Heart left ventricle (tissue), 16 donors: ENCODE measurements around the gene FCSK. TPM values are rescaled to one million over a fixed set of nuclear protein-coding genes. Genes with fewer than 3 reads are reported as not detected.
A peak's percentile ranks its signal among the peaks of the same experiment; 100 is the strongest.
"Not testable (repeated sequence)": the region's sequence is repeated elsewhere in the genome, so short reads cannot be mapped to it uniquely, and the experiment has no call there.

Source experiments
- ATAC-seq, 4 donors: fragments of 200-7000 bp; cut with Tn5 transposase; one replicate each; pipeline ENCODE4 v1.9.1; 2020 to 2022; ENCODE audit warnings: moderate library complexity in 4 of 4, mild to moderate bottlenecking in 3 of 4, moderate number of reproducible peaks in 1 of 4
- DNase-seq, 5 donors: peaks; one replicate each; pipeline ENCODE4 v3.0.0-alpha.2; 2020
- H3K27ac ChIP-seq, 12 donors: fragments of 200-600 bp; sonication (generic) in 4 of 12; one replicate each; pipeline versions ENCODE4 v1.5.0 to v1.8.0; 2016 to 2022; ENCODE audit warnings: mild to moderate bottlenecking in 2 of 12
- H3K27me3 ChIP-seq, 9 donors: fragments of 200-600 bp; sonication (generic) in 2 of 9; one replicate each; pipeline versions ENCODE4 v1.5.1 to v1.8.0; 2016 to 2022; ENCODE audit warnings: mild to moderate bottlenecking in 3 of 9
- H3K36me3 ChIP-seq, 9 donors: fragments of 200-600 bp; sonication (generic) in 2 of 9; one replicate each; pipeline versions ENCODE4 v1.5.0 to v1.8.0; 2018 to 2022; ENCODE audit warnings: mild to moderate bottlenecking in 2 of 9
- H3K4me1 ChIP-seq, 12 donors: fragments of 200-600 bp; sonication (generic) in 4 of 12; one replicate each; pipeline versions ENCODE4 v1.5.0 to v1.8.0; 2016 to 2022; ENCODE audit warnings: mild to moderate bottlenecking in 3 of 12
- H3K4me3 ChIP-seq, 12 donors: fragments of 200-600 bp; sonication (generic) in 4 of 12; one replicate each; pipeline versions ENCODE4 v1.5.0 to v1.8.0; 2017 to 2022; ENCODE audit warnings: mild to moderate bottlenecking in 9 of 12, moderate library complexity in 4 of 12
- H3K9me3 ChIP-seq, 12 donors: fragments of 200-600 bp; sonication (generic) in 4 of 12; one replicate each; pipeline versions ENCODE4 v1.5.0 to v1.8.0; 2016 to 2022; ENCODE audit warnings: mild to moderate bottlenecking in 1 of 12
- CTCF ChIP-seq, 12 donors: fragments of 200-600 bp; sonication (generic) in 4 of 12; IDR thresholded peaks; one replicate each; pipeline versions ENCODE4 v1.5.0 to v1.8.0; 2018 to 2022; ENCODE audit warnings: antibody characterized with exemption in 12 of 12, mild to moderate bottlenecking in 5 of 12
- POLR2A ChIP-seq, 2 donors: fragments of 450-650 bp; IDR thresholded peaks; one replicate each; pipeline ENCODE4 v1.6.1; 2017; ENCODE audit warnings: antibody characterized with exemption in 2 of 2, mild to moderate bottlenecking in 2 of 2, moderate library complexity in 2 of 2
- WGBS, 4 donors: extraction: QIAGEN DNeasy Blood & Tissue Kit in 2 of 4; methylation state at CpG; one replicate each; pipeline versions ENCODE4 v1.1.5 to v1.1.7; 2013 to 2018; 5-methylcytosine and 5-hydroxymethylcytosine counted together
- intact Hi-C, 10 donors: fragments of 100-400 bp; cut with DNase I; formaldehyde crosslinking; loops; one replicate each; pipeline versions ENCODE4 v1.11.1 to v1.14.2; 2022
- polyA plus RNA-seq, 2 donors: library from polyadenylated mRNA; stranded (reverse); fragments of 200-250 nt; gene quantifications; one replicate each; pipeline ENCODE4 v1.2.3, GENCODE V29; 2013
- total RNA-seq, 9 donors: library from RNA; depleted of rRNA in 2 of 9; stranded (reverse); fragments of >200 nt in 2 of 9; fragmentation: NEBNext Ultra II Directional in 3 of 9; extraction: Animal tissue kit (Norgen Biotek cat#: 25700) in 3 of 9; gene quantifications; one replicate each; pipeline versions ENCODE4 v1.1.0 to v1.2.4, GENCODE V29; 2016 to 2023
- donor health status: ischemic (EF 13 %, LVEDD 7.1; RV severe dilation, severe dysfunction).
- donor health status: healthy with polysubstance abuse.
- donor health status: DM: no; HTN: yes; CAD: no.
- donor health status: DM: no; HTN: no; CAD: no.
- donor health status: ischemic (EF 25% LVEDD 6.9; RV normal size, moderate dysfunction).
- donor health status: ischemic (EF 25% LVEDD 5.7; RV mildly dilated, moderate dysfunction).
- donor health status: healthy.
- donor health status: DM: yes; HTN: yes; CAD: no.
- donor health status: ischemic (EF 35%, LVEDD 5.7; RV mildly dilated, moderate dysfunction).
- donor health status: nonischemic (EF 11% LVEDD 7.7; RV severe dilation, severe dysfunction).
- donor health status: DM: yes; HTN: yes; CAD: no.
- donor health status: PGD.
- donor health status: ischemic (EF 29% LVEDD 5.4; RV normal size, mild dysfunction).
- donor health status: nonischemic (EF 23%, LVEDD 6.1; RV moderate dilation, normal function).

The FCSK gene
- total and polyA plus RNA-seq, 11 donors: 5.9 to 17.3 (median 8.2) TPM

GRCh38 chr16:70522216-70523075, 68.1 kb downstream of the FCSK start:
- TF ChIP-seq CTCF (IDR thresholded peaks at IDR 0.05): no peak
- no peak for TF ChIP-seq POLR2A (IDR thresholded peaks at IDR 0.05)
- Histone ChIP-seq H3K4me3 (peak overlapping the region; percentile 58 to 99 (median 84)), H3K27me3 (no peaks in the 10 kb centered on the region), H3K4me1 (peaks cover 3 to 54% (median 33%) of the 10 kb centered on the region in 12 donors), H3K9me3 (no peaks in the 10 kb centered on the region), H3K27ac (peak overlapping the region in 9 of 12 donors; percentile 67 to 94 (median 88)), H3K36me3 (peaks cover 0 to 42% (median 27%) of the 10 kb centered on the region in 9 donors)
- no peak for ATAC-seq
- 47 to 51% (median 49%) methylated on average over 18 of the region's 18 CpGs for WGBS, 4 donors
- intact Hi-C loops: loop anchor here in 5 of 10 donors (1.0 to 10.0 kb wide), 4 partner anchors 140 to 252 kb away; no protein-coding TSS in a partner anchor
- DNase-seq: no peak

DNA sequence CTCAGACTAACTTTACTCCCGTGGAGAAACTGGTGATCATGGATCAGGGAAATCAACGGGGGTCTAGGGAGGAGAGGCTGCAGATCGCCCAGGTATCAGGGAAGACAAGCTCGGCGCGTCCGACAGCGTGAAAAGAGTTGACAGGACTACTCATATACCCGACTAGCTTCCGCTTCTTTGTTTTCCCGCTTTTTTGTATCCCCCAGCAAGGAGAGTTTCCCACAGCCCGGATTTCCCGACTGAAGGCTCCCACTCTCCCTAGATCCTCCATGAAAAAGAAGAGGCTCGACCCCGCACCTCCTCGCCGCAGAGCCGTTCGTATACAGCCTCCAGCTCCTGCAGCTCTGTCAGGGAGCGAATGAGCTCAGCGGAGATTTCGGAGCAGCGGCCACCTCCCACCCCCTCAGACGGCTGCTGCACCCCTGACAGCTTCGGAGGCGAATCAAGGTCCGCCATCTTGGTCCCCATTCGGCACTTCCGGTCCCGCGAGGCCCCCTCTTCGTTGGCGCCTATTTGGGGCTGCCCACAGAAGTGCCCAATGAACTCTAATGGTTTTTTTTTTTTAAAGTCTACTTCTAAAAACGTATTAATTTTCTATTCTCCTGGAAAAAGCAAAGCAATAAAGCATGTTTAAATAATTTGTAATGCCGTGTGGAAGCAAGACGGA, 68.8 kb downstream of the FCSK start, which contains the start of gene COG4:
COG4 (minus strand) TSS at position 479 of the 667 bp plus-strand sequence; CDS start at position 468, 11 bp downstream.
- peak within 1 kb of the TSS; percentile 67 to 94 (median 87) for H3K27ac ChIP-seq
- TF ChIP-seq CTCF (IDR thresholded peaks at IDR 0.05) (no peak), POLR2A (IDR thresholded peaks at IDR 0.05) (no peak)
- 0 to 1% (median 0%) methylated on average over 35 to 36 of the region's 36 CpGs for WGBS, 4 donors
- peak within 1 kb of the TSS; percentile 58 to 99 (median 84) for H3K4me3 ChIP-seq
- peaks cover 3 to 61% (median 34%) of the 10 kb centered on the region in 12 donors for H3K4me1 ChIP-seq
- peak; percentile 87 to 93 (median 90) for DNase-seq
- H3K27me3 ChIP-seq: no peaks in the 10 kb centered on the region
- intact Hi-C loops: loop anchor here in 5 of 10 donors (1.0 to 10.0 kb wide), 4 partner anchors 141 to 252 kb away; no protein-coding TSS in a partner anchor
- H3K9me3 ChIP-seq: no peaks in the 10 kb centered on the region
- peak; percentile 85 to 95 (median 92) for ATAC-seq
- peaks cover 0 to 42% (median 27%) of the 10 kb centered on the region in 9 donors for H3K36me3 ChIP-seq

- Histone ChIP-seq H3K27me3 (no peaks in the 10 kb centered on the region), H3K36me3 (peaks cover 0 to 42% (median 28%) of the 10 kb centered on the region in 9 donors), H3K9me3 (no peaks in the 10 kb centered on the region), H3K4me1 (peaks cover 3 to 67% (median 36%) of the 10 kb centered on the region in 12 donors), H3K4me3 (peak within 1 kb of the TSS; percentile 58 to 99 (median 84)), H3K27ac (peak within 1 kb of the TSS; percentile 67 to 94 (median 87))
- intact Hi-C loops: loop anchor here in 5 of 10 donors (1.0 to 10.0 kb wide), 4 partner anchors 142 to 251 kb away; no protein-coding TSS in a partner anchor
- DNase-seq (peak; percentile 74 to 84 (median 77)), ATAC-seq (peak; percentile 78 to 88 (median 86))
- TF ChIP-seq CTCF (IDR thresholded peaks at IDR 0.05) (no peak), POLR2A (IDR thresholded peaks at IDR 0.05) (peak in 1 of 2 donors; percentile 25)
- WGBS, 4 donors: 0 to 1% (median 0%) methylated on average over 32 of the region's 32 CpGs
Observed at GRCh38 chr16:70523743-70524398, 69.5 kb downstream of the FCSK start, which contains the start of gene SF3B3. Gene SF3B3, plus strand, starts transcription at chr16:70523816. Its CDS starts 2,841 bp downstream, at chr16:70526657.

DNA sequence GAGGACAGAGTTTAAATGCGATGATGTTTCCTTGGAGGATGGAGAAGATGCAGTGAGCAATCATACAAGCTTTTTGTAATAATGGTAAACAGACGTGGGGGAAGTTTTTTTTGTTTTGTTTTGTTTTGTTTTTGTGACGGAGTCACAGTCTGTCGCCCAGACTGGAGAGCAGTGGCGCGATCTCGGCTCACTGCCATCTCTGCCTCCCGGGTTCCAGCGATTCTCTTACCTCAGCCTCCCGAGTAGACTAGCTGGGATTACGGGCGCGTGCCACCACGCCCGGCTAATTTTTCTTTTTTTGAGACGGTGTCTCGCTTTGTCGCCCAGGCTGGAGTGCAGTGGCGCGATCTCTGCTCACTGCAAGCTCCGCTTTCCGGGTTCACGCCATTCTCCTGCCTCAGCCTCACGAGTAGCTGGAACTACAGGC, 70.0 kb downstream of the FCSK start:
- H3K36me3 ChIP-seq: peaks cover 0 to 43% (median 33%) of the 10 kb centered on the region in 9 donors
- H3K4me1 ChIP-seq: peaks cover 7 to 73% (median 41%) of the 10 kb centered on the region in 12 donors
- peak overlapping the region; percentile 58 to 99 (median 84) for H3K4me3 ChIP-seq
- 1 to 2% (median 2%) methylated on average over 24 of the region's 24 CpGs for WGBS, 4 donors
- H3K27ac ChIP-seq: peak overlapping the region; percentile 67 to 94 (median 87)
- ATAC-seq: peak in 2 of 4 donors; percentile 25 to 30
- peak in 3 of 5 donors; percentile 18 to 41 (median 32) for DNase-seq
- not testable (repeated sequence) for H3K9me3 ChIP-seq, H3K27me3 ChIP-seq
- intact Hi-C loops: loop anchor here in 4 of 10 donors (5.0 to 10.0 kb wide), 3 partner anchors 142 to 250 kb away; no protein-coding TSS in a partner anchor
